Measurements from ENCODE around the gene C16orf86.

C16orf86 gene

GRCh38 chr16:67636713-67637112, 29.9 kb upstream of the C16orf86 start:
- Histone ChIP-seq H3F3A (ENCODE audit: insufficient read depth) (peaks cover 8% of the 10 kb centered on the region), H4K20me1 (ENCODE audit: low read depth, low read length) (no peaks in the 10 kb centered on the region), H3K27ac (ENCODE audit: low read depth, low read length) (no peak overlapping the region), H3K9me3 (ENCODE audit: insufficient read depth, low read length) (no peaks in the 10 kb centered on the region), H3K9ac (ENCODE audit: low read length) (no peak overlapping the region), H3K27me3 (ENCODE audit: low read length) (no peaks in the 10 kb centered on the region), H2AFZ (ENCODE audit: low read depth, low read length, severe bottlenecking) (no peak overlapping the region), H3K79me2 (ENCODE audit: insufficient read depth, low read length) (no peaks in the 10 kb centered on the region), H3K4me2 (ENCODE audit: low read depth, low read length, poor library complexity, severe bottlenecking) (no peak overlapping the region), H3K9me2 (replicated peaks; ENCODE audit: insufficient read depth, low read length) (no peaks in the 10 kb centered on the region), H3K36me3 (ENCODE audit: low read length) (peaks cover 30% of the 10 kb centered on the region), H3K4me3 (ENCODE audit: insufficient read depth, low read length, poor library complexity, severe bottlenecking) (no peak overlapping the region)
- TF ChIP-seq CTCF (IDR thresholded peaks at IDR 0.05; ENCODE audit: insufficient read depth, low read length, poor library complexity, severe bottlenecking) (no peak), EZH2phosphoT487 (conservative IDR thresholded peaks at IDR 0.05; ENCODE audit: low read length) (no peak)

GRCh38 chr16:67637625-67638024, 29.0 kb upstream of the C16orf86 start:
- no peak overlapping the region for H3K27ac ChIP-seq (ENCODE audit: low read depth, low read length)
- no peaks in the 10 kb centered on the region for H3K79me2 ChIP-seq (ENCODE audit: insufficient read depth, low read length)
- no peaks in the 10 kb centered on the region for H3K9me3 ChIP-seq (ENCODE audit: insufficient read depth, low read length)
- peaks cover 24% of the 10 kb centered on the region for H3K36me3 ChIP-seq (ENCODE audit: low read length)
- no peak overlapping the region for H2AFZ ChIP-seq (ENCODE audit: low read depth, low read length, severe bottlenecking)
- H3K27me3 ChIP-seq (ENCODE audit: low read length): no peaks in the 10 kb centered on the region
- H3F3A ChIP-seq (ENCODE audit: insufficient read depth): peaks cover 17% of the 10 kb centered on the region
- H4K20me1 ChIP-seq (ENCODE audit: low read depth, low read length): no peaks in the 10 kb centered on the region
- H3K4me3 ChIP-seq (ENCODE audit: insufficient read depth, low read length, poor library complexity, severe bottlenecking): no peak overlapping the region
- H3K4me2 ChIP-seq (ENCODE audit: low read depth, low read length, poor library complexity, severe bottlenecking): no peak overlapping the region
- no peak overlapping the region for H3K9ac ChIP-seq (ENCODE audit: low read length)
- no peak for TF ChIP-seq CTCF (IDR thresholded peaks at IDR 0.05; ENCODE audit: insufficient read depth, low read length, poor library complexity, severe bottlenecking)
- no peak for TF ChIP-seq EZH2phosphoT487 (conservative IDR thresholded peaks at IDR 0.05; ENCODE audit: low read length)
- no peaks in the 10 kb centered on the region for H3K9me2 ChIP-seq (replicated peaks; ENCODE audit: insufficient read depth, low read length)

DNA sequence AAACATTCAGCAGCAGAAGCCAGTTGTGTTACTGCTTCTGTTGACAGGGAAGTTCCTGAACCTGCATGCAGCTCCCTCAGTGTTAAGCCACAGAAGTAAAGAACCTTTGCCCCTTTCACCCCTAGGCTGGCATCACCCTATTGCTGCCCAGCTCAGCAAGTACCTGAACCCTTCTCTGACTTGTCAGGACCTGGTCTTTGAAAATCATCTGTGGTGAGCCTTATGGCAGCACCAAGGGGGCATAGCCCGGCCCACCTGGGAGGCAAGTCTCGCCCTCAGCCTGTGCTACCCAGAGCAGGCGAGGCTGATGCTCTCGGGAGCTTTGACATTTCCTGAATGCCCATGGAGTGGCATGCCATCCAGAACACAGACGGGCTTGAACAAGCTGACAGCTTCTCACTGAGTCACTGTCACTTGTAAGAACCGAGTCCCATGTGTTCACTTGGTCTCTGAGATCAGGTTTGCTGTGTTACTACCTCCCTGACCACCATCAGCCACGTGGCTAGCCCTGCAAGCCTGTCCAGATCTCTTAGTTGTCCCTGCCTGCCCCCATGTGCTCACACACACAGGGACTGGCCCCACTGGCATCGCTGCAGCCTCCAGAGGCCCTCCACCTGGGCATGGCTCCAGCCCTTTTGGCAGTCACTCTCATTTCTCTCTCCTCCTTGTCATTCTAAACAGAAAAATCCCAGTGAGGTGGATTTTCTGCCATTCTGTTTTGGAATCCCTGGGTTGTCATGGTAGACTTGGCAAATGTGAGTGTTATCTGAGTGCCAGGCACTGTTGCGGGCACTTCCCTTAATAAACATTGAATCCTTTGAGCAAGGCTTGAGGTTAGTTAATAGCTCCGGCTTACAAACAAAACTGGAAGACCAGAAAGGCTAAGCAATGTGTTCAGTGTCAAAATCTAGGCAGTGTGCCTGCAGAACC, 24.6 kb upstream of the C16orf86 start:
- H3K9ac ChIP-seq (ENCODE audit: low read length): no peak overlapping the region
- no peak for TF ChIP-seq EZH2phosphoT487 (conservative IDR thresholded peaks at IDR 0.05; ENCODE audit: low read length)
- TF ChIP-seq CTCF (IDR thresholded peaks at IDR 0.05; ENCODE audit: insufficient read depth, low read length, poor library complexity, severe bottlenecking): no peak

More for the DNA sequence above, 24.6 kb upstream of the C16orf86 start:
- Histone ChIP-seq H3K79me2 (ENCODE audit: insufficient read depth, low read length) (peaks cover 8% of the 10 kb centered on the region), H3F3A (ENCODE audit: insufficient read depth) (peaks cover 21% of the 10 kb centered on the region), H4K20me1 (ENCODE audit: low read depth, low read length) (no peaks in the 10 kb centered on the region), H3K36me3 (ENCODE audit: low read length) (peaks cover 16% of the 10 kb centered on the region), H3K9me2 (replicated peaks; ENCODE audit: insufficient read depth, low read length) (no peaks in the 10 kb centered on the region), H3K27ac (ENCODE audit: low read depth, low read length) (no peak overlapping the region), H2AFZ (ENCODE audit: low read depth, low read length, severe bottlenecking) (no peak overlapping the region), H3K27me3 (ENCODE audit: low read length) (no peaks in the 10 kb centered on the region), H3K9me3 (ENCODE audit: insufficient read depth, low read length) (no peaks in the 10 kb centered on the region), H3K4me3 (ENCODE audit: insufficient read depth, low read length, poor library complexity, severe bottlenecking) (no peak overlapping the region), H3K4me2 (ENCODE audit: low read depth, low read length, poor library complexity, severe bottlenecking) (no peak overlapping the region)
